Bronchial epithelial cell (primary cell): ENCODE data around the gene PADI2. TPM values are rescaled to one million over a fixed set of nuclear protein-coding genes. Genes with fewer than 3 reads are reported as not detected.

Source experiments
- DNase-seq: peaks from one replicate; pipeline ENCODE4 v3.0.0-alpha.2; 2010; ENCODE audit warnings: low read depth
- FAIRE-seq: peaks from 2 replicates; lab custom pipeline; 2011; peaks lifted over from hg19 to GRCh38; lab: Jason Lieb, UNC
- H3K27me3 ChIP-seq: 2 replicates; pipeline ENCODE4 v1.5.1; 2011; ENCODE audit warnings: low read length; ENCODE audit not compliant: control insufficient read depth, insufficient read depth
- H3K36me3 ChIP-seq: 2 replicates; pipeline ENCODE4 v1.5.1; 2011; ENCODE audit warnings: low read length; ENCODE audit not compliant: control insufficient read depth, insufficient read depth
- H3K4me3 ChIP-seq: 2 replicates; pipeline ENCODE4 v1.5.1; 2011; ENCODE audit warnings: mild to moderate bottlenecking, low read depth, low read length, control low read depth
- CTCF ChIP-seq: IDR thresholded peaks from 2 replicates; pipeline ENCODE4 v1.5.1; 2011; ENCODE audit warnings: mild to moderate bottlenecking, moderate library complexity, low read length, control low read depth, inconsistent platforms; ENCODE audit not compliant: insufficient read depth, severe bottlenecking
- total RNA-seq: library from RNA; depleted of rRNA; stranded (reverse); fragments of >200 nt; gene quantifications from 2 replicates; pipeline ENCODE4 v1.2.1, GENCODE V29; 2014

Gene PADI2
- total RNA-seq, 1 donor from 2014 or later: 1.3 TPM

GRCh38 chr1:17158961-17159360 is 39.7 kb upstream of the PADI2 start:
- FAIRE-seq (no peak), DNase-seq (no peak)
- no peaks in the 10 kb centered on the region for H3K27me3 ChIP-seq
- H3K36me3 ChIP-seq: no peaks in the 10 kb centered on the region
- no peak for TF ChIP-seq CTCF
- no peak overlapping the region for H3K4me3 ChIP-seq

GRCh38 chr1:17156108-17156507 is 36.9 kb upstream of the PADI2 start:
- TF ChIP-seq CTCF: no peak
- H3K36me3 ChIP-seq: no peaks in the 10 kb centered on the region
- DNase-seq: no peak
- no peak overlapping the region for H3K4me3 ChIP-seq
- no peak for FAIRE-seq
- no peaks in the 10 kb centered on the region for H3K27me3 ChIP-seq

GRCh38 chr1:17155257-17155920 is 36.1 kb upstream of the PADI2 start:
- no peak for TF ChIP-seq CTCF
- DNase-seq (peak; percentile 26), FAIRE-seq (no peak)
- no peaks in the 10 kb centered on the region for H3K36me3 ChIP-seq
- no peaks in the 10 kb centered on the region for H3K27me3 ChIP-seq
- no peak overlapping the region for H3K4me3 ChIP-seq

- H3K4me3 ChIP-seq: no peak overlapping the region
- no peak for TF ChIP-seq CTCF
- no peaks in the 10 kb centered on the region for H3K27me3 ChIP-seq
- DNase-seq (no peak), FAIRE-seq (no peak)
- H3K36me3 ChIP-seq: no peaks in the 10 kb centered on the region
Measured at GRCh38 chr1:17149771-17150170, 30.5 kb upstream of the PADI2 start.

GRCh38 chr1:17148950-17149608 is 29.8 kb upstream of the PADI2 start:
- TF ChIP-seq CTCF: no peak
- Histone ChIP-seq H3K27me3 (no peaks in the 10 kb centered on the region), H3K36me3 (no peaks in the 10 kb centered on the region), H3K4me3 (no peak overlapping the region)
- no peak for DNase-seq
- no peak for FAIRE-seq
